Kidney glomerular epithelial cell (primary cell): Measurements from ENCODE around the gene DMRTC2.

Source experiments
- DNase-seq: peaks from one replicate; lab custom pipeline; 2025; lab: John Stamatoyannopoulos, UW

The DMRTC2 gene

DNA sequence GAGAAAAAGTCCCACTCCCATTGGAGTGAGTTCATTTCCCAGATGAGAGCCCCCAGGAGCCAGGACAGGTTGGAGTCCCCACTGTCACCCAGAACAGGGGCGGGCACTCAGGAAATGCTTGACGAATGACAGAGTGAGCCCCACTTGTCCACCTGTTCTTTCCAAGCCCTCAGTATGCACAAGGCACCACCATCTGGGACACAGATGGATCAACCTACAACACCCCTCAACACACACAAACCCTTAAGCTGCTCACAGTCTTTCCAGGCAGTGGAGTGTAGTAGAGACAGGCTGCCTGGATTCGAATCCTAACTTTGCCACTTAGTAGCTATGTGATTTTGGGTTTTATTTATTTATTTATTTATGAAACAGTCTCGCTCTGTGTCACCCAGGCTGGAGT lies 46.1 kb downstream of the DMRTC2 start:
- no peak for DNase-seq

DNA sequence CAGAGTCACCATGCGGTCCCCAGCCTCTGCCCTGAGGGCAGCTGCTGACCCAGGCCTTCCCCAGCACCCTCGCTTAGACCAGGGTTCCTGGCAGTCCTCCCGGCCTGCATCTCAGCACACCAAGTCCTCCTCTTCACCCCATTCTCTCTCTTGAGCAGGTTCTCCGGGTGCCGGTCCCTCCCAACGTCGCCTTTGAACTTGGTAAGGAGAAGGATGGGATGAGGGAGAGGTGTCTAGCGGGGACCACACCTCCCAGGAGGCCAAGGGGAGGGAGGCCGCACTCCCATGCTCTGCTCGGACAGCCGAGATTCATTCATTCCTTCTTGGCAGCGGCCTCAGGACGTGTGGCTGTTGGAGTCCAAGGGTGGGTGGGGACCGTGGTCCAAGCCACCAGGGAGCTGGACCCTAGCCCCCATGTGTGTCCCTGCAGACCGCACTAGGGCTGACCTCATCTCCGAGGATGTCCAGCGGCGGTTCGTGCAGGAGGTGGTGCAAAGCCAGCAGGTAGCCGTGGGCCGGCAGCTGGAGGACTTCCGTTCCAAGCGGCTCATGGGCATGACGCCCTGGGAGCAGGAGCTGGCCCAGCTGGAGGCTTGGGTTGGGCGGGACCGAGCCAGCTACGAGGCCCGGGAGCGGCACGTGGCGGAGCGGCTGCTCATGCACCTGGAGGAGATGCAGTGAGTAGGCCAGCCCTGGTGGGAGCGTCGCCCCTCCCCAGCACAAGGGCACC lies 47.5 kb downstream of the DMRTC2 start:
- DNase-seq, result no peak

DNA sequence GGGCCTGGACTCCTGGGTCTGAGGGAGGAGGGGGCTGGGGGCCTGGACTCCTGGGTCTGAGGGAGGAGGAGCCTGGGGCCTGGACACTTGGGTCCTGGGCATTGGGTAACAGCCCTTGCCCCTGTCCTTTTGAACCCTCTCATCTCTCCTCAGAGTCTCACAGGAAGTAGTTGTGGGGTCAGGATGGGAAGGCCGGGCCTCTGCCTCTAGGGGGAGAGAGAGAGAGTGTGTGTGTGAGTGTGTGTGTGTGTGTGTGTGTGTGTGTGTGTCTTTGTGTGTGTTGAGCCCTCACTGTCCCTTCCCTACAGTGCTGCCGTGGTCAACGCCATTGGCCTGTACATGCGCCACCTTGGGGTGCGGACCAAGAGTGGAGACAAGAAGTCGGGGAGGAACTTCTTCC lies 49.1 kb downstream of the DMRTC2 start:
- no peak for DNase-seq

DNA sequence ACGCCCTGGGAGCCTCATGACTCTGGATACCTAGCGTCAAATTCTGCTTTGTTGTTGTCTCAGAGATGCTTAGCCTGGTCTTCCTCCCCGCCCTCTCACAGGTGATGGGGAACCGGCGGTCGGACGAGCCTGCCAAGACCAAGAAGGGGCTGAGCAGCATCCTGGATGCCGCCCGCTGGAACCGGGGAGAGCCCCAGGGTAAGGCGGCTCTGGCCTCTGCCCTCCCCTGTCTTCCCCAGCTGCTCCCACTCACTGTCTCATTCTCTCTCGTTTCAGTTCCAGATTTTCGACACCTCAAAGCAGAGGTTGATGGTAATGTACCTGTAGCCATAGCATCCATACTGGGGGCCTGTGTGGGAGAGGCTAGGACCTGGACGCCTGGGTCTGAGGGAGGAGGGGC lies 49.5 kb downstream of the DMRTC2 start:
- no peak for DNase-seq

DNA sequence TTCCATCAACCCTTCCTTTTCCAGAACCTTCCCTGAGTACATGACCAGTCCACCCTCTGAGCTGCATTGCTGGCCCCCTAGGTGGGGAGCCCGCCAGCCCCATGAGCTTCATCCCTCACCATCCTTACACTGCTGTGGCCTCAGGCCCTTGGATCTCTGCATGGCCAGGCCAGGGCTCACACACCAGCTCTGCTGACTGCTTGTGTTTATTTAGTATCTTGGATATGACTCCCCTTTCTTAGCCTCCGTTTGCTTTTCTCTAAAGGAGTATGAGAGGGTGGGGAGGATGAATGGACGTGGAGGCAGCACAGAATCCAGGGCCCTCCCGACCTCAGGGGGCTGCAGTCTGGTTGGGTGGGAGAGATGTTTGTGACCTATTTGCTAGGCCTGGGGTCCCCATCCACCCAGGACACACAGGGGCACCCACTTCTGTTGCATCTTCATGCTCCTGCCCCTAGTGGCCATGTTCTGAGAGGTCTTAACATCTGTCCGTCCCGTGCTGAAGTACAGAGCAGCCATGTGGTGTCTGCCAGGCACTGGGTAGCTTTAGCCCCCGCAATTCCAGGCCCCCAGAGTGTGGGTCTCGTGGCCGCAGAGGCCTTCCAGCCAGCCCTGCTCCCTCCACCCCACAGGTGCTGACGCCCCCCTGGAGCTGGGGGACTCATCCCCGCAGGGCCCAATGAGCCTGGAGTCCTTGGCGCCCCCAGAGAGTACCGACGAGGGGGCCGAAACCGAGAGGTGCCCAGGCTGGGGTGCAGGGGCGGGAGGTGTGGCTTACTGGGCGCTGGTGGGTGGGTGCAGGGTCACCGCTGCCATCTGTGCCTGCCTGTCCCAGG lies 51.1 kb downstream of the DMRTC2 start:
- no peak for DNase-seq

DNA sequence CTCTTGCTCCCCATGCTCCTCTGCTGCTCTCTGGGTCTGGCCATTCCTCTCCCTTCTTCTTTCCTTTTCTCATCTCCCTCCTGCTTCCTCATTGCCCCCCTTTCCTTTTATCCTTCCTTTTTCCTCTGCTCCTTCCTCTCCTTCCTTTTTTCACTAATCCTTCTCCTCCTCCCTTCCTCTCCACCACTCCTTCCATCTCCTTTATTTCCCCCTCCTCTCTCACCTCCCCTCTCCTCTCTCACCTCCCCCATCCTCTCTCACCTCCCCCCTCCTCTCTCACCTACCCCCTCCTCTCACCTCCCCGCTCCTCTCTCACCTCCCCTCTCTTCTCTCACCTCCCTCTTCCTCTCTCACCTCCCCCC lies 51.7 kb downstream of the DMRTC2 start:
- DNase-seq, result no peak

DNA sequence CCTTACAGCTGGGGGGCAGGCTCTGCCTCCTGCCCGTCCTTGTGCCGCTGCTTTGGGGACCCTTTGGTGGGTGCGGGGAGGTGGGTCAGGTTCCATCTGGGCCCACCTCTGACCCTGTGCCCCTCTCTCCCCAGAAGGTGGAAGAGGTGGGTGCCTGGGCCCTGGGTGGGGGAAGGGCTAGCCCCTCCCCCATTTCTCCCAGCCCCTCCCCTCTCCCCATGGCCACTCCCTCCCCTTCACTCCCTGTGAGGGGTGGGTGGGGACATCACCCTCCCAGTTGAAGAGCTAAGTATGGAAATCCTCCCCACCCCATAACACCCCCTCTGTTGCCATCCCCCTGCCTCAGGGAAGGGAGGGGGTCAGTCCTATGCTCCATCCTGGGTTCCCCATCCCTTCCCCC lies 52.3 kb downstream of the DMRTC2 start:
- DNase-seq, result no peak

DNA sequence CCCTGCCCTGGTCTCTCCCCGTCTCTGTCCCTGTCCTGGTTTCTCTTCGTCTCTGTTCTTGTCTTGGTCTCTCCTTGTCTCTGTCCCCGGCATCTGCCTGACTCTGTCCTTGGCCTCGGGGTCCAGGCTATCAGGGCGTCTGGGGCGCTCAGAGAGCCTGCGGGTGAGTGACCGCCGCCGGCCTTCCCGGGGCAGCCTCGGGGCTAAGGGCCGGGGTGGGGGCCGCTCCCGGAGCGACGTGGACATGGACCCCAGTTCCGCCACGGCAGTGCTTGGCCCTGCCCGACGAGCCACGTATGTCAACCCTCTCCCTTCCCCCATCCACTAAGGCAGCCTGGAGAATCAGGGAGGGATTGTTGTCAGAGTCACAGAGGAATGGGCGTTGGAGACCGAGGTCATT lies 53.0 kb downstream of the DMRTC2 start:
- no peak for DNase-seq

DNA sequence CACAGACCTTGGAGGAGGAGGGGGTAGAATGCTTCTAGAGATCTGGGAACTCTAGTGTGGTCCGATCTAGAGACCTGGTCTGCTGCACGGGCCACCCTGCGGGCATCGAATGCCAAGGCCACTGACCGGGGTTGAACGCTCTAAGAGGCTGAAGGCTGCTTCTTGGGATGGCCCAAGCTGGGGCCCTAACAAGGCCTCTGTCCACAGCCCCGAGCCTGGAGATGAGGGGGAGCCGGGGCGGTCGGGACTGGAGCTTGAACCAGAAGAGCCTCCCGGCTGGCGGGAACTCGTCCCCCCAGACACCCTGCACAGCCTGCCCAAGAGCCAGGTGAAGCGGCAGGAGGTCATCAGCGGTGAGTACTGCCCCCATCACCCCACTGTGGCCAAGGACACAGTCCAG lies 53.4 kb downstream of the DMRTC2 start:
- DNase-seq, result no peak
